ENCODE data around the gene PPP1R14D.
A peak's percentile ranks its signal among the peaks of the same experiment; 100 is the strongest.

PPP1R14D gene

GRCh38 chr15:40854161-40854560, 25.7 kb upstream of the PPP1R14D start:
- TF ChIP-seq CTCF (IDR thresholded peaks at IDR 0.05; ENCODE audit: low read depth, low read length, missing control alignments), result no peak
- in situ Hi-C loops (cut with HindIII; ENCODE audit: low pct_ligation_motif_present, low sequenced_read_pairs), result no loop called here
- no peak overlapping the region for H3K27ac ChIP-seq
- H3K27me3 ChIP-seq (replicated peaks), result no peaks in the 10 kb centered on the region
- no peak for DNase-seq
- no peaks in the 10 kb centered on the region for H3K36me3 ChIP-seq (replicated peaks)
- H3K4me3 ChIP-seq (ENCODE audit: low read depth, low read length), result no peak overlapping the region

GRCh38 chr15:40853241-40853890, 24.9 kb upstream of the PPP1R14D start:
- Histone ChIP-seq H3K27me3 (replicated peaks) (no peaks in the 10 kb centered on the region), H3K36me3 (replicated peaks) (no peaks in the 10 kb centered on the region), H3K4me3 (ENCODE audit: low read depth, low read length) (no peak overlapping the region), H3K27ac (no peak overlapping the region)
- no peak for TF ChIP-seq CTCF (IDR thresholded peaks at IDR 0.05; ENCODE audit: low read depth, low read length, missing control alignments)
- in situ Hi-C loops (cut with HindIII; ENCODE audit: low pct_ligation_motif_present, low sequenced_read_pairs), result no loop called here
- no peak for DNase-seq

- Histone ChIP-seq H3K27ac (no peak overlapping the region), H3K27me3 (replicated peaks) (no peaks in the 10 kb centered on the region), H3K4me3 (ENCODE audit: low read depth, low read length) (no peak overlapping the region), H3K36me3 (replicated peaks) (no peaks in the 10 kb centered on the region)
- no peak for DNase-seq
- TF ChIP-seq CTCF (IDR thresholded peaks at IDR 0.05; ENCODE audit: low read depth, low read length, missing control alignments), result no peak
- in situ Hi-C loops (cut with HindIII; ENCODE audit: low pct_ligation_motif_present, low sequenced_read_pairs), result no loop called here
These were observed 24.0 kb upstream of the PPP1R14D start for GRCh38 chr15:40852529-40852928.

- Histone ChIP-seq H3K36me3 (replicated peaks) (no peaks in the 10 kb centered on the region), H3K27me3 (replicated peaks) (no peaks in the 10 kb centered on the region), H3K27ac (no peak overlapping the region), H3K4me3 (ENCODE audit: low read depth, low read length) (no peak overlapping the region)
- no peak for DNase-seq
- in situ Hi-C loops (cut with HindIII; ENCODE audit: low pct_ligation_motif_present, low sequenced_read_pairs), result no loop called here
- no peak for TF ChIP-seq CTCF (IDR thresholded peaks at IDR 0.05; ENCODE audit: low read depth, low read length, missing control alignments)
These were observed 22.1 kb upstream of the PPP1R14D start for GRCh38 chr15:40850576-40851112.

GRCh38 chr15:40847223-40847961, 18.9 kb upstream of the PPP1R14D start:
- no peak for TF ChIP-seq CTCF (IDR thresholded peaks at IDR 0.05; ENCODE audit: low read depth, low read length, missing control alignments)
- H3K4me3 ChIP-seq (ENCODE audit: low read depth, low read length), result no peak overlapping the region
- peaks cover 2% of the 10 kb centered on the region for H3K27me3 ChIP-seq (replicated peaks)
- peak; percentile 25 for DNase-seq
- no peaks in the 10 kb centered on the region for H3K36me3 ChIP-seq (replicated peaks)
- no peak overlapping the region for H3K27ac ChIP-seq
- in situ Hi-C loops (cut with HindIII; ENCODE audit: low pct_ligation_motif_present, low sequenced_read_pairs), result no loop called here

All from brain microvascular endothelial cell (primary cell).